Stimulated activated naive CD8-positive, alpha-beta T cell treated with anti-CD3 and anti-CD28 coated beads, Interleukin-15, Interleukin-2, amounts not matched to agents 100 ng/mL and 50 ng/mL, for 24 hours (primary cell): Measurements from ENCODE around the gene CUL9.
"Not testable (repeated sequence)": the region's sequence is repeated elsewhere in the genome, so short reads cannot be mapped to it uniquely, and the experiment has no call there.

ENCODE experiments used
- H3K27ac Mint-ChIP-seq: one replicate; pipeline ENCODE4 v1.8.0; 2021; ENCODE audit warnings: mild to moderate bottlenecking, mixed read lengths
- H3K27me3 Mint-ChIP-seq: one replicate; pipeline ENCODE4 v1.8.0; 2021; ENCODE audit warnings: mixed read lengths
- H3K36me3 Mint-ChIP-seq: one replicate; pipeline ENCODE4 v1.8.0; 2021; ENCODE audit warnings: low read depth, mixed read lengths
- H3K4me1 Mint-ChIP-seq: one replicate; pipeline ENCODE4 v1.8.0; 2021; ENCODE audit warnings: low read depth, mixed read lengths
- H3K4me3 Mint-ChIP-seq: one replicate; pipeline ENCODE4 v1.8.0; 2021; ENCODE audit warnings: mild to moderate bottlenecking, mixed read lengths
- H3K9me3 Mint-ChIP-seq: one replicate; pipeline ENCODE4 v1.8.0; 2021; ENCODE audit warnings: mixed read lengths

CUL9 gene

DNA sequence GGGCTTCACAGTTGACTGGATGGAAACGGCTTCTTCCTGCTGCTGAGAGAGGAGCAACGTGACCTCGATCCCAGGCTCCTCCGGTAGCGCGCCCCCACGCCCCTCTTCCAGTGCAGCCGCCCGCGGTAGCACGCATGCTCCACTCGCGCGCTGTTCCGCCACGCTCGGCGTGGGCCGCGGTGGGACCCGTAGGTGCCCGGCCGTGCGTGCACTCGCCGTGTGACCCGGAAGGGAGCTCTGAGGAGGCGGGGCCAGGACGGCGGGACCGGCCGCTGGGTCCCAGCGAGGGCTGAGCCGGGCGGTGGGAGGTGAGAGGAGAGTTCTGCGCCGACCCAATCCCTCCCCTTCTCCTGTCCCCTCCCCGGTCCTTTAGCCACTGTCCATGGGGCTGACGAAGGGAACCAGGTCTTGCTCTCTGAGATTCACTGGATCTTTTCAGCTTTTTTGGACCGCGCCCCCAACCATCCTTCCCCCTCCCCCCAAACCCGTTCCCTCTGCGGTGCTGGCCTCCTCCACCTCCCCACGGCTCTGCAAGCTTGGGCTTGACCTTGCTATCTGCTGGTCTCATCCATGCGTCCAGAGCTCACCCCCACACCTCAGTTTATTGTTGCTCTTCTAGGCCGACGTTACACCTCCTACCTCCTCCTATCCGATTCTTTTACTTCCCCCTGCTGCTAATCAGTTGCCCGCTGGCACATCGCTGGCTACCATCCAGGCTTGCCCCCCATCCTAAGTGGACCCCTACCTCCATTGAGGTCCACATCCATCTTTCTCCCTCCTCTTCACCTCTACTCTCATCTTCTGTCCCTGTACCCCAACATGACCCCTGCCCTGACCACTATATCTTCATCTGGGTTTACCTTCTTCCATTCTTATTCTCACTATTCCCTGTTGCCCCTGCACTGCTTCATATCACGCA is at the start of gene CUL9:
Gene CUL9 (plus strand): TSS at position 255 of the 919 bp plus-strand sequence. CDS start 2,115 bp downstream, outside the sequence.
- Mint-ChIP-seq H3K36me3 (peaks cover 35% of the 10 kb centered on the region), H3K4me3 (peak within 1 kb of the TSS; percentile 99), H3K27ac (peak within 1 kb of the TSS; percentile 96), H3K4me1 (peaks cover 46% of the 10 kb centered on the region), H3K27me3 (no peaks in the 10 kb centered on the region), H3K9me3 (no peaks in the 10 kb centered on the region)

DNA sequence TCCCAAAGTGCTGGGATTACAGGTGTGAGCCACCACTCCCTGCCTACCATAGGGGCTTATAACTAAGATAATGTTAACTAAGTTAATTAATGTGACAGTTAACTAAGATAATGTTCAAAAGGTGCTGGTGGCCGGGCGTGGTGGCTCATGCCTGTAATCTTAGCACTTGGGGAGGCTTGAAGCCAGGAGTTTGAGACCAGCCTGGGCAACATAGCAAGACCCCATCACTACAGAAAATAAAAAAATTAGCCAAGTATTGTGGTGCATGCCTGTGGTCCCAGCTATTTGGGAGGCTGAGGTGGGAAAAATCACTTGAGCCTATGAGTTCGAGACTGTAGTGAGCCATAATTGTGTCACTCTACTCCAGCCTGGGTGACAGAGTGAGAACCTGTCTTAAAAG is 43.7 kb upstream of the CUL9 start:
- Mint-ChIP-seq H3K4me3 (no peak overlapping the region), H3K9me3 (no peaks in the 10 kb centered on the region), H3K27me3 (no peaks in the 10 kb centered on the region), H3K36me3 (no peaks in the 10 kb centered on the region), H3K27ac (no peak overlapping the region), H3K4me1 (peaks cover 18% of the 10 kb centered on the region)

DNA sequence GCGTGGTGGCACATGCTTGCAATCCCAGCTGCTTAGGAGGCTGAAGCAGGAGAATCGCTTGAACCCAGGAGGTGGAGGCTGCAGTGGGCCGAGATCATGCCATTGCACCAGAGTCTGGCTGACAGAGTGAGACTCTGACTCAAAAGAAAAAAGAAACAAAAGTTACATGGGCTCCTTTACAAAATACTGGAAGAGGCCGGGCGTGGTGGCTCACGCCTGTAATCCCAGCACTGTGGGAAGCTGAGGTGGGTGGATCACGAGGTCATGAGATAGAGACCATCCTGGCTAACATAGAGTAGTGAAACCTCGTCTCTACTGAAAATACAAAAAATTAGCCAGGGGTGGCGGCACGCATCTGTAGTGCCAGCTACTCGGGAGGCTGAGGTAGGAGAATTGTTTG is 42.0 kb upstream of the CUL9 start:
- not testable (repeated sequence) for H3K36me3 Mint-ChIP-seq, H3K27me3 Mint-ChIP-seq, H3K4me3 Mint-ChIP-seq, H3K27ac Mint-ChIP-seq, H3K9me3 Mint-ChIP-seq
- peaks cover 25% of the 10 kb centered on the region for H3K4me1 Mint-ChIP-seq

DNA sequence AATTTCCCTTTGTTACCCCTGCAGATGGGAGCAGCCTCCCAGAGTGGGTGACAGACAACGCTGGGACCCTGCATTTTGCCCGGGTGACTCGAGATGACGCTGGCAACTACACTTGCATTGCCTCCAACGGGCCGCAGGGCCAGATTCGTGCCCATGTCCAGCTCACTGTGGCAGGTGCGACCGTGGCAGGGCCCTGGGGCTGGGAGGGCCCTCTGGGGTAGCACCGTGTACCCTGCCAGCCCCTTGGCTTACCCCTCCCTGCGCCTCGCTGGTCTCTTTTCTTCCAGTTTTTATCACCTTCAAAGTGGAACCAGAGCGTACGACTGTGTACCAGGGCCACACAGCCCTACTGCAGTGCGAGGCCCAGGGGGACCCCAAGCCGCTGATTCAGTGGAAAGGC is 40.4 kb upstream of the CUL9 start:
- H3K36me3 Mint-ChIP-seq, result no peaks in the 10 kb centered on the region
- peaks cover 25% of the 10 kb centered on the region for H3K4me1 Mint-ChIP-seq
- H3K27ac Mint-ChIP-seq, result no peak overlapping the region
- H3K9me3 Mint-ChIP-seq, result no peaks in the 10 kb centered on the region
- H3K4me3 Mint-ChIP-seq, result no peak overlapping the region
- H3K27me3 Mint-ChIP-seq, result no peaks in the 10 kb centered on the region

DNA sequence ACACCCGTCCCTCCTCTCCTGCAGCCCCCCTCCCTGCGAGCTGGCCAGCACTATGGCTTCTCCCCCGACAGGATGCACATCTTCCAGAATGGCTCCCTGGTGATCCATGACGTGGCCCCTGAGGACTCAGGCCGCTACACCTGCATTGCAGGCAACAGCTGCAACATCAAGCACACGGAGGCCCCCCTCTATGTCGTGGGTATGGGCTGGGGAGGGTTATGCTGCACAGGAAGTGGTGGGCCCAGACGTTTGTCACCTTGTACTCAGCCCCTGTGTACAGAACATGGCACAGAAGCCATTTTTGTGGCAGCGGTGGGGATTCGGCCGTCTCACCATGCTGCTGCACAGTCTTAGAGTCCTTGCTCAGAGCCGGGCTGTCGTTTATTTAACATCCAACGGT is 39.9 kb upstream of the CUL9 start:
- Mint-ChIP-seq H3K9me3 (no peaks in the 10 kb centered on the region), H3K36me3 (no peaks in the 10 kb centered on the region), H3K4me3 (peak overlapping the region; percentile 59), H3K27me3 (no peaks in the 10 kb centered on the region), H3K27ac (peak overlapping the region; percentile 87), H3K4me1 (peaks cover 25% of the 10 kb centered on the region)

DNA sequence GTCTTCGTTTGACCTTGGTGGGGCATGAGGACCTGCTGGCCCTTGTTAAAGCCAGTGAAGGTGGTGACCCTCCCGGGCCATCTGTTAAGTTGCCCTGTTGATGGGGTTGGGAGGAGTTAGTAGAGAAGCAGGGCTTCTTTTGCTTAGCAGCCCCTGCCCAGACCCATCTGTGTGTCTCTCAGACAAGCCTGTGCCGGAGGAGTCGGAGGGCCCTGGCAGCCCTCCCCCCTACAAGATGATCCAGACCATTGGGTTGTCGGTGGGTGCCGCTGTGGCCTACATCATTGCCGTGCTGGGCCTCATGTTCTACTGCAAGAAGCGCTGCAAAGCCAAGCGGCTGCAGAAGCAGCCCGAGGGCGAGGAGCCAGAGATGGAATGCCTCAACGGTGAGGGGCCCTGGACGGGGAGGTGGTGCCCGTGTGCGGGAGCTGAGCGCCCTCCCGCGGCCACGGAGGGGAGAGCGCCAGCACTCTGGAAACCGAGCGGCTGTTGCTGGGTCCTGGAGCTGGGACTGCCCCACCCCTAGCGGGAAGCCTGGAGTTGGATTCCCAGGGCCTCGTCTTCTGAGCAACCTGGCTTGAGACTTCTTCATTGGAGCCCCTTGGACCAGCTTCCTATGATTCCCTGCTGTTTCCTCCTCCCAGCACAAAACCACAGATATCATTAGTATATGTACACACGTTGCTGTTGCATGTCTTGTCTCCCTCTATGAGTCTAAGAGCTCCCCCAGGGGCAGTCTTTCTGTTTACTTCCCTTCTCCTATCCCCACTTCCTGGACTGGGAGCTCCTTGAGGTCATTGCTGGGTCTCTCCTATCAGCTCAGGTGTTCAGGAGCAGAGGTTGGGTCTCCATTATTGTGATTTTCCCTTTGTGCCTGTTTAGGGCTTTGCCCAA is 38.5 kb upstream of the CUL9 start:
- H3K9me3 Mint-ChIP-seq, result no peaks in the 10 kb centered on the region
- no peaks in the 10 kb centered on the region for H3K36me3 Mint-ChIP-seq
- H3K4me3 Mint-ChIP-seq, result peak overlapping the region; percentile 15
- peaks cover 25% of the 10 kb centered on the region for H3K4me1 Mint-ChIP-seq
- no peaks in the 10 kb centered on the region for H3K27me3 Mint-ChIP-seq
- peak overlapping the region; percentile 87 for H3K27ac Mint-ChIP-seq

DNA sequence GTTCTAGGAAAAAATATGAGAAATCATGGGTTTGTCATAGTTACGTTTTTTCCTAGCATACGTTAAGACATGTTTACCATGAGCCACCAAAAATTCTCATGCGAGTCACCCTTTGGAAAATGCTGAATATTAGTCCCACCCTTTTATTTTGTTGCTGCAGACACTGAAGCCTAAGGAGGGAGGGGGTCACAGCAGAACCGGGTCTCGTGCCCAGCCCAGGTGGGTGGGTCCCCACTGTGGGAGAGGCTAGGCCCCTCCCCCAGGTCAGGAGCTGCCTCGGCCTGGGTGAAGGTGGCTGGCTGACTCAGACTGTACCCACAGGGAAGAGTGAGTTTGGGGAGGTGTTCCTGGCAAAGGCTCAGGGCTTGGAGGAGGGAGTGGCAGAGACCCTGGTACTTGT is 37.1 kb upstream of the CUL9 start:
- Mint-ChIP-seq H3K36me3 (no peaks in the 10 kb centered on the region), H3K4me3 (no peak overlapping the region), H3K9me3 (no peaks in the 10 kb centered on the region), H3K27ac (no peak overlapping the region), H3K27me3 (no peaks in the 10 kb centered on the region), H3K4me1 (peaks cover 25% of the 10 kb centered on the region)

DNA sequence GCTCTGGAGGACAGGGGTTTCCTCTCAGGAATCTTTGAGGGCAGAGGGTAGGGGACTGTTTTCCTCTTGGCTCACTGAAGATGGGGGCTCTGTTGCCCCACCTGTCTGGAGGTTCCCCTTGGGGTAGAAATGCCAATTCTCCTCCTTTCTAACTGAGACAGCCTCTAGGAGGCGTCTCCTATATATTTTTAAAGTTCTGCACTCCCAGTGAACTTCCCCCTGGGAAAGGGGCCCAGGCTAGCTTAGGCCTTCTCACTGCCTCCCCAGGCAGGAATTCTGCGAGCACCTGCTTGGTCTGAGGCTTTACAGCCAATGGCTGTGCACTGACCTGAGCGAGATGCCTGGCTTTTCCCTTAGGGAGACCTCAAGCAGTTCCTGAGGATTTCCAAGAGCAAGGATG is 35.7 kb upstream of the CUL9 start:
- H3K27me3 Mint-ChIP-seq, result no peaks in the 10 kb centered on the region
- no peaks in the 10 kb centered on the region for H3K9me3 Mint-ChIP-seq
- no peak overlapping the region for H3K27ac Mint-ChIP-seq
- H3K4me3 Mint-ChIP-seq, result no peak overlapping the region
- H3K4me1 Mint-ChIP-seq, result peaks cover 22% of the 10 kb centered on the region
- no peaks in the 10 kb centered on the region for H3K36me3 Mint-ChIP-seq

DNA sequence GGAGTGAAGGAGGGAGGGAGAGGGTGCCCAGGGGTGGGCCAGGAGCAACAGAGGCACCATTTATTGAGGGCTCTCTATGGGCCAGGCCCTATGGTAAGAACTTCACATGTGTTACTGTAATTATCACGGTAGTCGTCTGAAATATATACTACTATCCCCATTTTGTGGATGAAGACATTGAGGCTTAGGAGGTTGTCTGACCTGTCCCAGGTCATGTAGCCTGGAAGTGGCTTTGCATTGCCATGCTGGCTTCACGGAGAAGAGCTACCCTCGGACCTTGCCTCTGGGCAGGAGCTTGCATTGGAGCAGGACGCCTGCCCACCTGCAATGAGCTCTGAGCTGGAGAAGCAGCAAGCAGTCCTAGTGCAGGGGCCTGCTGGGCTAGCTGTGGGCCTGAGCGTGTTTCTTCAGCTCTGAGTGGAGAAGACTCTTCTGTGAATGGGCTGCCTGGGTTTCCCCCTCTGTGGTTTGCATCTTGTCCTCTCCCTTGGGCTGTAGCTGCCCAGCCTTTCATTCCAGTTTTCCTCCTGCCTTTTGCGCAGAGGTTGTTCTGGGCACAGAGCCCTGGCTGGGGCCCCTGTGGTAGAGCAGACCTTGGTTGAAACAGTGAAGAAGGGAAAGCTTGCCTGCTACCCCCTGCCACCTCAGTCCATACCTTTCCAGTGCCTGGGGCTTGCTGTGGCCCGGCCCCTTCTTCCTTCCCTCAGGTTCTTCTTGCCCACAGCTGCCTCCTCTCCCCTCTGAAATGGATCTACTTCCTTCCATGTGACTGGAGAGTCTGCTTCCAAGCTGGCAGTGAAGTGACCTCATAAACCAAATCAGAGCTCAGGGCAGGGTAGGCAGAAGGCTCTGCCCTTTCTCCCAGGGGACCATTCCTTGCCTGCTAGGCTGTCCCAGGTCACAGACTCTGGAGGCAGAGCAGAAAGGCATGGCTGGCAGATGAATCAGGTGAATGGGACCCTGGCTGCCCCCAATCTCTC is 35.0 kb upstream of the CUL9 start:
- no peaks in the 10 kb centered on the region for H3K27me3 Mint-ChIP-seq
- H3K36me3 Mint-ChIP-seq, result no peaks in the 10 kb centered on the region
- no peaks in the 10 kb centered on the region for H3K9me3 Mint-ChIP-seq
- no peak overlapping the region for H3K4me3 Mint-ChIP-seq
- peaks cover 19% of the 10 kb centered on the region for H3K4me1 Mint-ChIP-seq
- no peak overlapping the region for H3K27ac Mint-ChIP-seq

DNA sequence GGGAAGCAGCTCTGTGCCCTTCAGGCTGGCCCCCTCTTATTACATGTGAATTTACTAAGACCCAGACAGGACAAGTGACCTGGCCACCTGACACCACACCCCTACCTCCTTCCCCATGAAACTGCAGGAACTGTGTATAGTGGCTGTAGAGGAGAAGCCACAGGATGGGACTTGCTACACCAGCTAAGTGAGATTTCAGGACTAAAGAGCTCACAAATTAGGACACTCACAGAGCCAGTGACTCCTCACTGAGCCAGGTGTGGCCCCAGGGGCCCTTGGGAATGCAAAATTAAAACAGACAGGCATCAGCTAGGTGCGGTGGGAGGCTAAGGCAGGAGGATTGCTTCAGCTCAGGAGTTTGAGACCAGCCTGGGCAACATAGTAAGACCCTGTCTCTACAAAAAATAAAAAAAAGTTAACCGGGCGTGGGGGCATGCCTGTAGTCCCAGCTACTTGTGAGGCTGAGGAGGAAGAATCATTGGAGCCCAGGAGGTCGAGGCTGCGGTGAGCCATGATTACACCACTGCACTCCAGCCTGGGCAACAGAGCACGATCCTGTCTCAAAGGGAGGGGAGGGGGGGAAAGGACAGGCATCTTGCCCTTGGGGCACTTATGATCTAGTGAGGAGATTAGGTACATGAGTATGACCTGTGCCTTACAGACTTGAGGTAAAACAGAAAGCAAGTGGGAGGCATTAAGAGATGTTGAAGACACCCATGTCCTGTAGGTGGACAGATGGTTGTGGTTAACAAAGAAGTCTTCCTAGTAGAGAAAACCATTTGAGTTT is 34.1 kb upstream of the CUL9 start:
- H3K36me3 Mint-ChIP-seq, result no peaks in the 10 kb centered on the region
- H3K9me3 Mint-ChIP-seq, result no peaks in the 10 kb centered on the region
- no peak overlapping the region for H3K27ac Mint-ChIP-seq
- no peaks in the 10 kb centered on the region for H3K27me3 Mint-ChIP-seq
- no peak overlapping the region for H3K4me3 Mint-ChIP-seq
- H3K4me1 Mint-ChIP-seq, result peaks cover 11% of the 10 kb centered on the region

DNA sequence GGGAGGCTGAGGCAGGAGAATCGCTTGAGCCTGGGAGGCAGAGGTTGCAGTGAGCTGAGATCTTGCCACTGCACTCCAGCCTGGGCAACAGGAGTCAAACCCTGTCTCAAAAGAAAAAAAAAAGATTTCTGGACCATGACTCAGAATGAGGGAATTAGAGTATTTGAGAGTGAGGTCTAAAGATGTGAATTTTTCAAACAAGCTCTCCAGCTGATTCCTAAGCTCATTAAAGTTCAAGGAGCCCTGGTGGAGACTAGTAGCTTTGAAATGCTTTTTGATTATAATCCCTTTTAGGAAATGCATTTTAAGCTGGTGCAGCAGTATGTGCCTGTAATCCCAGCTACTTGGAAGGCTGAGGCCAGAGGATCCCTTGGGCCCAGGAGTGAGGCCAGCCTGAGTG is 32.7 kb upstream of the CUL9 start:
- Mint-ChIP-seq H3K36me3 (no peaks in the 10 kb centered on the region), H3K9me3 (no peaks in the 10 kb centered on the region), H3K4me1 (no peaks in the 10 kb centered on the region), H3K27ac (no peak overlapping the region), H3K4me3 (no peak overlapping the region), H3K27me3 (no peaks in the 10 kb centered on the region)

DNA sequence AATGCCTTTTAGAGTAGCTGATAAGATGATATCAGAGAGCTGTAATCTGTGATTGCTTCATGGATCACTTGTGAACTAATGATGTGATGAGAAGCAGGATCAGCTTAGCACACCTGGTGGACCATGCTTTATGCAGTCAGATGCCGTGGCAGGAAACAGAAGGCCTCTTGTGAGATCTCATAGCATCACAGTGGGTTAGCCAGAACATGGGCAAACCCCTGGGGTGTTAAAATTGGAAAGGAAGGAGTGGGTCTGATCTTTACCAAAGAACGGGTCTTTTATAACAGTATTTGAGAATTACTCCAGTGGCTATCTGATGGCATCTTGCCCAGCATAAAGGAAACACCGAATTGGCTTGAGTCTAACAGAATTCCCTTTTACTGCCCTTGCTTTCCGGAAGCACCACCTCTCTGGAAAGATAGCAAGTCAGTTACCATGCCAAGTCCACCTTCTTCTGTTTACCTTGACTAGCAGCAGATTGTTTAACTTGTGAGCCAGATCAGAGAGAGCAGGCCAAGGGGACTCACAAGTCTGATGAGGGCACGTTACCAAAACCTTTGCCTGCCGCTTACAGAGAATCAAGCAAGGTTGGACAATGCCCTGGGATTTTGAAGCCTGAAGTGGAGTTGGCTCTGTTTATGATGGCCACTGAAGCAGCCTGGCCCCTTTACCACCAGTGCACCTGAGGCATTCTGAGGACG is 31.8 kb upstream of the CUL9 start:
- Mint-ChIP-seq H3K27me3 (no peaks in the 10 kb centered on the region), H3K27ac (no peak overlapping the region), H3K4me3 (no peak overlapping the region), H3K36me3 (no peaks in the 10 kb centered on the region), H3K4me1 (no peaks in the 10 kb centered on the region), H3K9me3 (no peaks in the 10 kb centered on the region)

DNA sequence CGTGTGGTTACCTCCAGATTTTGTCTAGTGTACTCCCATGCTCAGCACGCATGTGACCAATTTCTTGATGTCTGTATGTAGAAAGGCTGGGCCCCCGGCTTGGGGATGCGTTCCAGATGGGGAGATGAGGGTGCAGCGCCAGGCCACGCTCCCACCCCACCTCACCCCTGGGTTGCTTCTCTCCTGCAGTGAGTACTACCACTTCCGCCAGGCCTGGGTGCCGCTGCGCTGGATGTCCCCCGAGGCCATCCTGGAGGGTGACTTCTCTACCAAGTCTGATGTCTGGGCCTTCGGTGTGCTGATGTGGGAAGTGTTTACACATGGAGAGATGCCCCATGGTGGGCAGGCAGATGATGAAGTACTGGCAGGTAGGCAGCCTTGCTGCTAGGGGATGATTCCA is 22.4 kb upstream of the CUL9 start:
- no peaks in the 10 kb centered on the region for H3K36me3 Mint-ChIP-seq
- no peaks in the 10 kb centered on the region for H3K4me1 Mint-ChIP-seq
- no peaks in the 10 kb centered on the region for H3K9me3 Mint-ChIP-seq
- no peaks in the 10 kb centered on the region for H3K27me3 Mint-ChIP-seq
- no peak overlapping the region for H3K4me3 Mint-ChIP-seq
- H3K27ac Mint-ChIP-seq, result no peak overlapping the region
